ENCODE data around the gene NFATC2. TPM values are rescaled to one million over a fixed set of nuclear protein-coding genes. Genes with fewer than 3 reads are reported as not detected.

NFATC2 gene
- total and polyA plus RNA-seq, 2 of the 4 experiments (the other 2 are of a cell fraction), result 0.18 to 0.38 TPM

DNA sequence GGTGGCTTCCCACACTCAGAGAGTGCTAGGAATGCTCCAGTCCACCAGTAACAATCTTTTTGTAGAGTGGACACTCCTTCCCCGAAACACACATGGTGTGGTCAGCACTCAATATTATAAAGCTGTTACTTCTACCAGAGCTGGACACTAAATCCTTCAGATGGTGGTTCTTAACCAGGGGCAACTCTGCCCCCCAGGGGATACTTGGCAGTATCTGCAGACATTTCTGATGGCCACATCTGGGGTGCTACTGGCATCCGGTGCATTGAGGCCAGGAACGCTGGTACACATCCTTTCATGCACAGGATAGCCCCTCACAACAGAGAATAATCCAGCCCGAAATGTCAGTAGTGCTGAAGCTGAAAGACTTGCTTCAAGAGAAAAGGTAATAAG, 124.4 kb downstream of the NFATC2 start:
- H3K9me3 ChIP-seq (ENCODE audit: control insufficient read depth, insufficient read depth, low read length), result no peaks in the 10 kb centered on the region
- no peak overlapping the region for H2BK120ac ChIP-seq (ENCODE audit: low read depth, low read length)
- H3K4ac ChIP-seq (ENCODE audit: low read depth, low read length), result no peak overlapping the region
- no peaks in the 10 kb centered on the region for H3K9me1 ChIP-seq (ENCODE audit: insufficient read depth, low read length)
- no TSS peak for BruUV-seq (replicated peaks)
- no peak overlapping the region for H4K91ac ChIP-seq (ENCODE audit: insufficient read depth, low read depth, low read length)
- H3K27ac ChIP-seq (ENCODE audit: insufficient read depth, low read length), result no peak overlapping the region
- ChIA-PET POLR2A (ENCODE audit: unreplicated experiment) (no interaction called here), CTCF (no interaction called here)
- no peaks in the 10 kb centered on the region for H3K79me1 ChIP-seq (ENCODE audit: low read depth in 1 of 2, low read length in 2 of 2)
- no peak overlapping the region for H3K14ac ChIP-seq (replicated peaks; ENCODE audit: low read depth, low read length)
- no peak overlapping the region for H3K4me3 ChIP-seq (ENCODE audit: insufficient read depth, low read depth, low read length)
- in situ Hi-C loops (cut with MboI; ENCODE audit: low sequenced_read_pairs) (no loop called here), intact Hi-C loops (cut with micrococcal nuclease) (no loop called here), dilution Hi-C loops (cut with HindIII; ENCODE audit: low sequenced_read_pairs, unreplicated experiment) (loop anchor here (25.0 kb wide), 1 partner anchor 169 kb away; no protein-coding TSS in a partner anchor)
- ATAC-seq (ENCODE audit: low read depth), result no peak
- no peak overlapping the region for H3K4me2 ChIP-seq (ENCODE audit: low read depth, low read length)
- no peaks in the 10 kb centered on the region; the same call in 1 of the 2 replicates for H3K27me3 ChIP-seq (ENCODE audit: control insufficient read depth, insufficient read depth, low read length)
- no peak overlapping the region for H3K23ac ChIP-seq (ENCODE audit: low read depth, low read length)
- H3K56ac ChIP-seq (ENCODE audit: extremely low read depth, insufficient read depth, low read length), result no peak overlapping the region
- no peak overlapping the region for H4K5ac ChIP-seq (ENCODE audit: low read depth, low read length)
- H3K18ac ChIP-seq (ENCODE audit: low read depth, low read length), result no peak overlapping the region
- H3K36me3 ChIP-seq (ENCODE audit: control insufficient read depth, insufficient read depth, low read length), result no peaks in the 10 kb centered on the region
- H3K9ac ChIP-seq (ENCODE audit: low read depth, low read length), result no peak overlapping the region
- H2AK9ac ChIP-seq (replicated peaks; ENCODE audit: low read depth, low read length, poor library complexity), result no peak overlapping the region
- no peaks in the 10 kb centered on the region for H4K20me1 ChIP-seq (ENCODE audit: insufficient read depth, low read length)
- H2BK15ac ChIP-seq (ENCODE audit: low read depth, low read length), result no peak overlapping the region
- no peak overlapping the region for H2AK5ac ChIP-seq (ENCODE audit: low read depth, low read length)
- no CpG with 5 or more reads among the region's 4 CpGs for WGBS, 2 experiments (ENCODE audit: extremely low coverage in 2 of 2, insufficient read length in 1 of 2)
- DNase-seq, result no peak
- no peak for TF ChIP-seq ELK1 (IDR thresholded peaks at IDR 0.05; ENCODE audit: borderline replicate concordance, low read depth, low read length)
- no peak for TF ChIP-seq BHLHE40 (IDR thresholded peaks at IDR 0.05; ENCODE audit: low read depth, low read length)
- no peak for TF ChIP-seq USF2 (IDR thresholded peaks at IDR 0.05; ENCODE audit: low read depth, low read length)
- no peak for TF ChIP-seq MAZ (IDR thresholded peaks at IDR 0.05; ENCODE audit: borderline replicate concordance, low read depth, low read length)
- no peak for TF ChIP-seq RCOR1 (IDR thresholded peaks at IDR 0.05; ENCODE audit: insufficient replicate concordance, low read length)
- TF ChIP-seq RFX5 (IDR thresholded peaks at IDR 0.05; ENCODE audit: low read depth, low read length), result no peak
- no peak for TF ChIP-seq CEBPB (IDR thresholded peaks at IDR 0.05; ENCODE audit: low read depth, low read length)
- TF ChIP-seq POLR2A (IDR thresholded peaks at IDR 0.05; ENCODE audit: low read depth, low read length), result no peak
- TF ChIP-seq CHD1 (IDR thresholded peaks at IDR 0.05; ENCODE audit: low read depth, low read length), result no peak
- no peak for TF ChIP-seq FOS (IDR thresholded peaks at IDR 0.05; ENCODE audit: low read depth, low read length)
- no peak for TF ChIP-seq RAD21 (IDR thresholded peaks at IDR 0.05; ENCODE audit: low read length)
- TF ChIP-seq NFE2L2 (IDR thresholded peaks at IDR 0.05; ENCODE audit: low read depth, low read length), result no peak
- no peak overlapping the region for H2BK5ac ChIP-seq (ENCODE audit: low read depth, low read length, poor library complexity, severe bottlenecking)
- peaks cover 2% of the 10 kb centered on the region; the same call in 1 of the 2 replicates for H3K4me1 ChIP-seq (ENCODE audit: control insufficient read depth, insufficient read depth, low read length)
- no peak overlapping the region for H4K8ac ChIP-seq (ENCODE audit: low read depth in 2 of 2, low read length in 2 of 2)
- no peak overlapping the region for H2AFZ ChIP-seq (replicated peaks; ENCODE audit: low read length, poor library complexity)
- H2BK20ac ChIP-seq (ENCODE audit: low read depth, low read length), result no peak overlapping the region

All from IMR-90 (cell line).